Glomerular visceral epithelial cell (primary cell): ENCODE measurements around the gene CD151.

Experiments used
- DNase-seq: peaks from one replicate; pipeline ENCODE4 v3.0.0-alpha.2; 2016; ENCODE audit errors: extremely low spot score

The CD151 gene

DNA sequence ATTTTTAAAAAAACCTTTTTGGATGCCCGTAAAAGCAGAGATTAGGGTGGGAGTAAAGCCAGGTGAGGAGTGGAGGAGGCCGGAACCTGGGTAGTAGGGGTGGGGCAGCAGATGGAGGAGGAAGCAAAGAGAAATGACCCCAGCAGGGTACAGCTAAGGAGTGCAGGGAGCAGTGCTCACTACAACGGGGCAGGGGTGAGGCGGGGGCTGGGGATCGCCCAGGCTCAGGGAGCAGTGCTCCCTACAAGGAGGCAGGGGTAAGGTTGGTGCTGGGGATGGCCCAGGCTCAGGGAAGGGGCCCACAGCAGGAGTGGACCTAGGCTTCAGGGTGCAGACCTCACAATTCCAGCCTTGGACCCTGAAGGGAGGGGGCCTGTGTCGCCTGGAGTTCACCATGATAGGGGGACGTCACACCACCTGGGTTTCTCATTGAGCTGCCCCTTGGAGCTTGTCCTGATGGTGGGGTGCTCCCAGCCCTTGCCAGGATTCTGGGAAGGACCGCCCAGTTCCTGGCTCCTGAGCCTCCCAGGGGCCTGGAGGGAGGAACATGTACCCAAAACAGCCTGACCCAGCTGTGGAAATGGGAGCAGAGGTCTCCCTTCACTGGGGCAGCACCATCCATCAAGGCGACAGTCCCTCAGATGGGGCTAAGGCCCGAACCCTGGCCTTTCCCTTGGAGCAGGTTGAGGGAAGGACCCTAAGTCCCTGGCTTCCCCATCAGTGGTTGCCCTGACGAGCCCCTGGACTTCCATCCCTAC is 16.9 kb upstream of the CD151 start:
- no peak for DNase-seq

DNA sequence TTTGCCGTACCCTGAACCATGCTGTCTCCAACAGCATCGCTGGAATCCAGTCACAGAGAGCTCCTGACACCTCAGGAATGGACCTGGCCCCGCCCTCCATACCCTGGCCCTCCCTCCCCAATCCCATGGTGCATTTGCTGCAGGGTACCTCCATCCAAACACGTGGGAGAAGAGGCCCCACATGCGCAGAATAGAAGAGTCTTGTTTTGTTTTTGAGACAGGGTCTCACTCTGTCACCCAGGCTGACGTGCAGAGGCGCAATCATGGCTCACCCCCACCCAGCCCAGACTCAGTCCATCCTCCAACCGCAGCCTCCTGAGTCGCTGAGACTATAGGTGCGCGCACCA is 16.3 kb upstream of the CD151 start:
- DNase-seq = no peak

DNA sequence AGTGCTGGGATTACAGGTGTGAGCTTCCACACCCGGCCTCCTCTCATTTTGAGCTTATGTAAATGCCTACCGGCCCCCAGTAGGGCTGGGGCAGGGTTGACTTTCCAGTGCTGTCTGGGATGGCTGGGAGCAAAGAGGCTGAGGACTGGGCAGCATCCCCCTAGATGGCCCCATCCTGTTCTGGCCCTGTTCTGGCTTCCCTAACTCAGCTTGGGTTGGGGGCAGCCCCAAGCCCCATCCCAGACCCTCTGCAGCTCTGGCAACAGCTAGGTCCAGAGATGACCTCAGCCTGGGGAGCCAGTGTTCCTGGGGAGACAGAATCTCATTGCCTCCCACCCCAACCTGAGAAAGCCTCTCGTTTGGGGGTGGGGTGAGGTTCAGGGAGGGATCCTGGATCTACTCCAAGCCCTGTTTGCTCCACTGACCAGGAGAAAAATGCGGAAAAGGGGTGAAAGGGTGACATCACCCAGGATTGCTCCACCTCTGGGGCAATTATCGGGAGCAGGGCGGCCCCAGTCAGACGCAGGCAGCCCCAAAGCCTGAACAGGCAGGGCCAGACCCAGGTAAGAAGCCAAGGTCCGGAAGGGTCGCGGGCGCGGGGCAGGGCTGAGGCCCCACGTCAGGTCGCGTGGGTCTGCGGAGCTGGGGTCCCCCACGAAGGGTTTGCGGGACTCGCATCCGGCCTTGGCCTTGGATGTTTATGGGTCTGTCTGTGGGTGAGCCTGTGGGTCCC is 14.2 kb upstream of the CD151 start, which contains the start of gene PNPLA2:
Gene PNPLA2 (plus strand): TSS at position 519 of the 733 bp plus-strand sequence. CDS start 805 bp downstream, outside the sequence.
- DNase-seq = peak; percentile 89

DNA sequence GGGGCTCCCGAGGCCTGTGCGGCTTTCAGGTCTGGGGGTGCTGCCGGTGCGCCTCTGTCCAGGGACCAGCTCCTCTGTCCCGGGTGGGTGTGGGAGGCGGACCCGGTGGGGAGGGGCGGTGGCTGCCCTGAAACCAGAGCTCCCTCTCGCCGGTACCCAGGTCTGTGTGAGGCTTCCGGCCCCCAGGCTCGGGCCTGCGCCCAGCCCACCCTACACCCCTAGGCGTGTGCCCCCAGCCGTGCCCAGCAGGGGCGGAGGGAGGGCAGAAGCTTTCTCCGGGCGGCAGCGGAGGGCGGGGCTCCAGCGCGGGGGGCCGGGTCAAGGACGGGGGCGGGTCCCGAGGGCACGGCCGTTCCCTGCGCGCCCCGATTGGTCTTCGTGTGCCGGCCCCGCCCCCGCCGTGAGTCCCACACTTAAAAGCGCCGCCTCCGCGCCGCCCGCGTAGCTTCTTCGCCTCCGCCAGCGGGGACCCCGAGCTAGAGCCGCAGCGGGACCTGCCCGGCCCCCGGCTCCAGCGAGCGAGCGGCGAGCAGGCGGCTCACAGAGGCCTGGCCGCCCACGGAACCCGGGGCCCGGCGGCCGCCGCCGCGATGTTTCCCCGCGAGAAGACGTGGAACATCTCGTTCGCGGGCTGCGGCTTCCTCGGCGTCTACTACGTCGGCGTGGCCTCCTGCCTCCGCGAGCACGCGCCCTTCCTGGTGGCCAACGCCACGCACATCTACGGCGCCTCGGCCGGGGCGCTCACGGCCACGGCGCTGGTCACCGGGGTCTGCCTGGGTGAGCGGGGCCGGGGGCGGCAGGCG is 13.4 kb upstream of the CD151 start:
- peak; percentile 92 for DNase-seq

DNA sequence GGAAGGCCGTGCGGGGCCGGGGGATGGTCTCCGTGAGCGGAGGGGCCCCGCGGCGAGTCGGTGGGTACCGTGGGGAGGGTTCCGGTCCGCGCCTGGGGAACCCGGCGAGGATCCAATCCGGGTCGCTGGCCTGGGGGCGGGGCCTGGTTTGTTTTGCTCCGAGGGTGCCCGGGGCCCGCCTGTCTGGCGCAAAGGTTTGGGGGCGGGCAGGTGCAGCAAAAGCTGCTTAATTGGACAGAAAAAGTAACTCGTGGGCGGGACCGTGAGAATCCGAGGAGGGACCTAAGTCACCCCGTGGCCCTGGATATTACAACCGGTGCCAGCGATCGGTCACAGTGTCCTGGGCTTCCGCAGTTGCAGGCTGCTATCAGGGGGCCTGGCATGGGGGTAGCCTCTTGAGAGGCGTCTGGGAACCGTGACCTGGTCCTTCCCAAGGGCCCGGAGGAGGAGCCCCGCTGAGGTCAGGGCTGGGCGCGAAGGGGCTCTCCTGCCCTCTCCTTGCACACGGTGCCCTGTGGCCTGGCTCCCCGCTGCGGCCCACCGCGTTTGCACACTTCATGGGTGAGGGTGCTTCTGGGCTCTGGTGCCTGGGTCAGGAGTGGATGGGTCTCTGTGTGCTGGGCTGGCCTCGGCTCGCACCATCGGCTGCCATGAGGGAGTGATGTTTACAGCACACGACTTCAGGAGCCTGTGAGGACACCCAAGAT is 12.7 kb upstream of the CD151 start:
- peak; percentile 86 for DNase-seq

DNA sequence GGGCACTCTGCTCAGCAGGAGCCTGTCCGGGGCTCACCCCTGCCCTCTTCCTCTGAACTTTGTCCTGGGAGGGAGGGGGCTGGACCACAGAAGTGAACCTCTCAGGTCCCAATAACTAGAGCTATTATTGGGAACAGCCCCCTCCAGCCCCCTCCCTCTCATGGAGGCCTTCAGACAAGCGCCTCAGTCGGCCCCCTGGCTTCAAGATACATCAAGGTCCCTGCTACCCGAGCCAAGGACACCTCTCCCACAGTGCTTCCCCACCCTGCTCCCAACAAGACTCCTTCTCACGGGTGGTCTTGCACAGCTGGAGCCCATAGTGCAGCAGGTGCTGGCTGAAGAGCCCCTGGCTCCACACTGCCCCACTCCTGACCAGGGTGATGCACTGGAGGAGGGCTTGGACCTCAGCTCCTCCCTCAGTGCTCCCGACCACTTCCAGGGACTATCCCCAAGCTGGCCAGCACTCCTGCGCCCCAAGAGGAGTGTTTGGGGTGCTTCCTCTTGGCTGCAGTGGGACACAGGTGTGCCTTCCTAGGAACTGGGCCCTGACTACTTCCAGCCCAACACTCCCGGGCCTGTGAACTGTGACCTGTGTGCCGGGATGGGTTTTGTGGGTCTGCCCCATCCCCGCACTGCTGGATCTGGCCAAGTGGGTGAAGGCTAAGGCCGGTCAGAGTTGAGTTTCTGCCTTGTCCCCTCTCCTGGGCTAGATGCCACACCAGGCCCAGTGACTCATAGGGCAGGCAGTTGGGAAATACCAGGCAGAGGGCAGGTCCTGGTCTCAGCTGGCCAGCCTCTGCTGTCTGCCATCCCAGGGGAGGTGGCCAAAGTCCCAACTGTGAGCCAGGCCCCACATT is 11.9 kb upstream of the CD151 start:
- peak; percentile 85 for DNase-seq

DNA sequence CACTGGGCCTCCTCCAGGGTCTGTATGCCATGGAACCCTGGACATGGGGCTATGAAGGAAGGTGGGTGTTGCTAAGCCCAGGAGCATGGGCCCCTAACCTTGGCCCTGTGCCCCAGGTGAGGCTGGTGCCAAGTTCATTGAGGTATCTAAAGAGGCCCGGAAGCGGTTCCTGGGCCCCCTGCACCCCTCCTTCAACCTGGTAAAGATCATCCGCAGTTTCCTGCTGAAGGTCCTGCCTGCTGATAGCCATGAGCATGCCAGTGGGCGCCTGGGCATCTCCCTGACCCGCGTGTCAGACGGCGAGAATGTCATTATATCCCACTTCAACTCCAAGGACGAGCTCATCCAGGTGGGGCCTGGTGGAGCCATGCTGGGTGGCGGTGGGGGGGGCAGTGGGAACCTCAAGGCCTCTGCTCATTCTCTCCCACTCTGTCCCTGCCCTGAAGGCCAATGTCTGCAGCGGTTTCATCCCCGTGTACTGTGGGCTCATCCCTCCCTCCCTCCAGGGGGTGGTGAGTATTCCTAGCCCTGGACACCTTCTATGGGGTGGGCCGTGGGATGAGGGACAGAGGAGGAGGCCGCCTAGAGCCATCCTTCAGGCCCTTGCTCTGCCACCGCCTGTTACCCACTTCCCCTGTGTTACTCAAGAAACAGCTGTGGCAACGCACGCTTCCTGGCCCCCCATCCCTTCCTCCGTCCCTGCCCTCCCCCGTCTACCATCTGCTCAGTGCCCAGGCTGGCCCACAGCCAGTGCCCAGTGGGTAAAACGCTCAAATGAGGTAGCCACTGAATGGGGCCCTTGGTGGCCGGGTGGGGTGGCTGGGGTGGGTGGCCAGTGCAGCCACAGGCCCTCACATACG is 11.0 kb upstream of the CD151 start:
- no peak for DNase-seq

DNA sequence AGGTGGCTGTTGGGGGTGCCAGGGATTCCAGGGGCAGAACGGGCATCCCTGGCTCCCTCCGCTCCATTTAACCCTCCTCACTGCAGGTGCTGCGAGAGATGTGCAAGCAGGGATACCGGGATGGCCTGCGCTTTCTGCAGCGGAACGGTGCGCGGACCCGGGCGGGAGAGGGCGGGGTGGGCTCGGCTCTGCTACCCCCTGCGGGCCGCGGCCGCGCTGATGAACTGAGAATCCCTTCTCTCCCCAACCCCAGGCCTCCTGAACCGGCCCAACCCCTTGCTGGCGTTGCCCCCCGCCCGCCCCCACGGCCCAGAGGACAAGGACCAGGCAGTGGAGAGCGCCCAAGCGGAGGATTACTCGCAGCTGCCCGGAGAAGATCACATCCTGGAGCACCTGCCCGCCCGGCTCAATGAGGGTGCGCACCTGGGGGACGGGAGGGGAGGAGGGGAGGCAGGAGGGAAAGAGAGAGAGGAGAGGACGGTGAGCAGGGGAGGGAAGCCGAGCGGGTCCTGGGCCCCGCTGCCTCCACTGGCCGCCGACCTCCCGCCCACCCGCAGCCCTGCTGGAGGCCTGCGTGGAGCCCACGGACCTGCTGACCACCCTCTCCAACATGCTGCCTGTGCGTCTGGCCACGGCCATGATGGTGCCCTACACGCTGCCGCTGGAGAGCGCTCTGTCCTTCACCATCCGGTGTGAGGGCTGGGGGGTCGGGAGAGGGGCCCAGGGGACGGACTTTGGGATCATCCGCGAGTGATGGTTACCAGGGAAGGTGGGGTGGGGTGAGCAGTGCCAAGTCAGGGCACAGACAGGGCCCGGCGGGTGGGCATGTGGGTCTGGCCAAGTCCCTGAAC is 9.1 kb upstream of the CD151 start:
- no peak for DNase-seq

DNA sequence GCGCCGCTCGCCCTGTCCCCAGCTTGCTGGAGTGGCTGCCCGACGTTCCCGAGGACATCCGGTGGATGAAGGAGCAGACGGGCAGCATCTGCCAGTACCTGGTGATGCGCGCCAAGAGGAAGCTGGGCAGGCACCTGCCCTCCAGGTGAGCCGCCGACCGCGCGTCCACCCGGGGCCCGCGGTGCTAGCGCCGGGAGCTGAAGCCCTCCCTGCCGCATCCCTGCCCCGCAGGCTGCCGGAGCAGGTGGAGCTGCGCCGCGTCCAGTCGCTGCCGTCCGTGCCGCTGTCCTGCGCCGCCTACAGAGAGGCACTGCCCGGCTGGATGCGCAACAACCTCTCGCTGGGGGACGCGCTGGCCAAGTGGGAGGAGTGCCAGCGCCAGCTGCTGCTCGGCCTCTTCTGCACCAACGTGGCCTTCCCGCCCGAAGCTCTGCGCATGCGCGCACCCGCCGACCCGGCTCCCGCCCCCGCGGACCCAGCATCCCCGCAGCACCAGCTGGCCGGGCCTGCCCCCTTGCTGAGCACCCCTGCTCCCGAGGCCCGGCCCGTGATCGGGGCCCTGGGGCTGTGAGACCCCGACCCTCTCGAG is 8.4 kb upstream of the CD151 start:
- no peak for DNase-seq

DNA sequence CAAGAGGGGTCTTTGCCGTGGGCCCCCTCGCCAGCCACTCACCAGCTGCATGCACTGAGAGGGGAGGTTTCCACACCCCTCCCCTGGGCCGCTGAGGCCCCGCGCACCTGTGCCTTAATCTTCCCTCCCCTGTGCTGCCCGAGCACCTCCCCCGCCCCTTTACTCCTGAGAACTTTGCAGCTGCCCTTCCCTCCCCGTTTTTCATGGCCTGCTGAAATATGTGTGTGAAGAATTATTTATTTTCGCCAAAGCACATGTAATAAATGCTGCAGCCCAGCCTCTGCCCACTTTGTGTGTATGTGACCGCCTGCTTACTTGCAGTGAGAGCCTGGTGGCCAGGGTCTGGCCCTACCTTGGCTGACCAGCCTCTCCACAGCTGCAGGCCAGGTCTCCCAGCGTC is 7.8 kb upstream of the CD151 start:
- no peak for DNase-seq

DNA sequence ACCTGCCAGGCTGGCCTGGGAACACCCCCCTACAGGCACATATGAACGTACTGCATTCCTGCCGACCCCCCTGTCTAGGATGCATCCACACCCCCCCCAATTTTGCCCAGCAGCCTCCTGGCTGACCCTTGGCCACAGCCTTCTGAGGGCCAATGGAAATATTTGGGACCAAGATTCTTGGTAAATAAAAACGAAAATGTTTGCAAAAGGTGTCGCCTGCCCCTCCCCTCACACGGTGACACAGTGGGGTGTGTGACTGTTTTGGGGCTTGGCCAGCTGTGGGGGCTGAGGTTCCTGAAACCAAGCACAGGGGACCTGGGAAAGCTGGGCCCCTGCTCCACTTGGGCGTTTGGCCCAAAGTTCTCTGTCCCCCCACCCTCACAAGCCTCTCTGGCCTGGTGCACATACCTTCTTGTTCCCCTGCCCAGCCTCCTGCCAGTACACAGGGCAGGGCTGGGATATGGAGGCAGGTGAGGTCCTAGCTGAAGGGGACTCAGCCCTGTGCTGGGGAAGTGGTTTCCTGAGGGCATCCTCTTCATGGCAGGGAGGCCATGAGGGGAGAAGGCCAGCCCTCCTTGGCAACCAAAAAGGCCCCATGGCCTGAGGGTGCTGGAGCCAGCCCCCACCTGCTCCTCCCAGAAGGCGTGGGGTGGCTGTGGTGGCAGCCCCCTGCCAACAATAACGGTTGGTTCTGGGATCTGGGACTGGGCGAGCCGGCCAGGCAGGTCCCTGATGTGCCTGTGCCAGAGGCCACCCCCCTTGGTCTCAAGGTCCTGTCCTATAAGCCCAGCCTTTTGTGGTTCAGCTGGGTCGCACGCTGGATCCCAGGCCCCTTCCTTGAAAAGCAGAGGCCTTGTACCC is 7.2 kb upstream of the CD151 start:
- DNase-seq = no peak

DNA sequence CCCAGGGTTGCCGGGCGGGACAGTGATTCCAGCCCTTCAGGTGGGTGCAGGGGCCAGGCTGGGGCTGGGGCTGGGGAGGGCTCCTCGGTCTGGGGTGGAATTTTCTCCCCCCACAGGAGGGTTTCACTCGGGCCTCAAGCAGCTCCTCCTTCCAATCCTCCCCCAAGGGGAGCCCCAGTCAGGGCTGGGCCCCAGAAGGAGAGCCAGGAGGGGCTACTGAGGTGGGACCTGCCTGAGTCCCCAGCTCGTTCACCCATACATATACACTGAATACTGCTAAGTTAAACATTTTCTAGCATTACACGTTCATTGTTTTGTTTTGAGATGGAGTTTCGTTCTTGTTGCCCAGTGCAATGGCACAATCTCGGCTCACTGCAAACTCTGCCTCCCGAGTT is 6.5 kb upstream of the CD151 start:
- no peak for DNase-seq

DNA sequence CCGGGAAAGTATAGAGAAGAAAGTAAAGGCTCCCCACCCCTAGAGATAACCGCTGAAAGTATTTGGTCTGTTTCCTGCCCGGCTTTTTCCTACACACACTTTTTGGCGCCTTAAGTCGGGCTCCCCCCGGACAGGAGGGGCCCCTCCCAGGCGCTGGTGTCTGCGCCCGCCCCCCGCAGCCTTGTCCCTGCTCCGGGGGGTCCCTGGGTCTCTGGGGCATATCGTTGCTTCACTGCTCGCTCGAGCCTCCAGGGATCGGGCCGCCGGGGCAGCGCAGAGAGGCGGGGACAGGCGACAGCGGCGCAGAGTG is 6.0 kb upstream of the CD151 start:
- no peak for DNase-seq

DNA sequence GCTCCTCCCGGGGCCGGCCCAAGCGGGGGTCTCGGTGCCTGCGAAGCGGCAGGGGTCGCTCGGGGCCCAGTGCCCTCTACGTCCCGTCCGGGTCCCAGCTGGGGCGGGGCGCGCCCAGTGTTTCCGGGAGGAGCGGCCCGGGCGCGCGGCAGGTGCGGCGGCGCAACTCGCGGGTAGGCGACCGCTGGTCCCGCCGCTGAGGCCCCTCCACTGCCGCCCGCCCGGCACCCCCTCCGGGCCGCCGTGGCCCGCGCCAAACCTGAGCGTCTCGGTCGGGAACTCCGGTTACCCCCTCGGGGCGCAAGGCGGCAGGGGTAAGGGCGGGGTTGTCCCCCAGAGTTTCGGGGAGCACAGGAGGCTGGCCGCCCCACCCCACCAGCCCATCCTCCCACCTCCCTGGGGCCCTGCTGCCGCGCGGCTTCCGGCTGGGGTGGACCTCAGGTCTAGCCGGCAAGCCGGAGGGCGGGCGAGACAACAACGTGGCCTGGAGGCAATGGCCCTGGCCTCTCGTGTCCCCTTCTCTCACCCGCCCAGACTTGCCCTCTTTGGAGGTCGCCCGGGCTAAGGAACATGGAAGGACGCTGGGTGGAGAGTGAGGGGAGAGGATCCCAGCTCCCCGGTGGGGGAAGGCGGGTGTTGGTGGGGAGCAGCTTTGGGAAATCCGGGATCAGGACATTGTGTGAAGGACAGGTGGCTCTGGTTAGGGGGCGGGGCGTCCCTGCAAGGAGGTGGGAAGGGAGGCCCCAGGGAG is 5.4 kb upstream of the CD151 start:
- no peak for DNase-seq

DNA sequence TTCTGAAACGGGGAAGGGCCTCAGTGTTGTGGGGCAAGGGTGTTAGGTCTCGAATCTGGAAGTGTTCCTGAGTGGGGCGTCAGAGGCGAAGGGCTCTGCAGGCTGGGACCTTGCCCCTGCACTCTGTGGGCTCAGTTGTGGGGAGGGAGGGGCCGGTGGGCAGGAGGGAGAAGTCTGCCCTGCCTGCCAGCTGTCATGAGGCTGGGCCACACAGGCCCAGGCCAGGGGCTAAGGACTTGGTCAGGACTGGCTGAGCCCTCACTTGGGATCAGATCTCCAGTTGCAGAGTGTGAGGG is 4.9 kb upstream of the CD151 start, which contains the start of gene CRACR2B:
Gene CRACR2B (plus strand): TSS at position 23 of the 296 bp plus-strand sequence. CDS start 689 bp downstream, outside the sequence.
- no peak for DNase-seq

DNA sequence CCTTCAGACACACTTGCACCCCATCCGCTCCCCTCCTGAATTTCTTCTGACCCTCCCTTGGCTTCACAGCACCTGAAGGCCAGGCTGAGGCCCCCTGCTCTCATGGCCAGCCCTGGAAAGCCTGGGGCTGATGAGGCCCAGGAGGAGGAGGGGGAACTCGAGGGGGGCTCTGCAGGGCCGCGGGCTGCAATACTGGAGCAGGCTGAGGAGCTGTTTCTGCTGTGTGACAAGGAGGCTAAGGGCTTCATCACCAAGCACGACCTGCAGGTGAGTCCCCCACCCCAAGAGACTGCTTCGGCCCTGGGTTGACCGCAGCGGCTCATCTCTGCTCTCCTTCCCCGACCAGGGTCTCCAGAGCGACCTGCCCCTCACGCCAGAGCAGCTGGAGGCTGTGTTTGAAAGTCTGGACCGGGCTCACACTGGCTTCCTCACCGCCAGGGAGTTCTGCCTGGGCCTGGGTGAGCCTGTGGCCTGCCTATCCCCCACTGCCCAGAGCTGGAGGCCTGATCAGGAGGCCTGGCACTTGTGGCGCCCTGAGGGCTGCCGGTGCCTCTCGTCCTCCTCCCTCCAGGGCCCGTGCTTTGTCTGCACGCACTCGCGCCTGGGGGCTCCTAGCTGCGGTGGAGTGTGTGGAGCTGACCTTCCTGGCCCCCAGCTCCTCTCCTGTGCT is 4.1 kb upstream of the CD151 start:
- no peak for DNase-seq
